GM12878 (cell line): ENCODE results near the gene RAP1GAP.

Experiments
- CEBPB ChIP-seq, 2 experiments: fragments of 150-350 bp in 1 of 2; IDR thresholded peaks; 2 replicates each; pipeline ENCODE4 v1.6.1; 2012 to 2014; ENCODE audit warnings: low read depth in 2 of 2, low read length in 2 of 2, borderline replicate concordance in 1 of 2, inconsistent platforms in 1 of 2
- FOXM1 ChIP-seq: IDR thresholded peaks from 2 replicates; pipeline ENCODE4 v1.6.1; 2012; ENCODE audit warnings: low read depth, mild to moderate bottlenecking, inconsistent platforms, low read length, moderate library complexity
- JUND ChIP-seq: IDR thresholded peaks from 2 replicates; pipeline ENCODE4 v1.6.1; 2012; ENCODE audit warnings: low read depth, mild to moderate bottlenecking, low read length, improper control_type of control experiment, moderate library complexity
- POLR2A ChIP-seq: IDR thresholded peaks from 2 replicates; pipeline ENCODE4 v1.6.1; 2011; ENCODE audit warnings: low read depth, mild to moderate bottlenecking, low read length
- RCOR1 ChIP-seq: conservative IDR thresholded peaks from 2 replicates; pipeline ENCODE4 v1.6.1; 2012; ENCODE audit warnings: low read depth, low read length, improper control_type of control experiment
- RELA ChIP-seq: fragments of 450-650 bp; IDR thresholded peaks from 2 replicates; pipeline ENCODE4 v1.8.0; 2014; ENCODE audit warnings: borderline replicate concordance; ENCODE audit not compliant: partially characterized antibody
- SMC3 ChIP-seq: IDR thresholded peaks from 2 replicates; pipeline ENCODE4 v1.6.1; 2011; ENCODE audit warnings: low read length, improper control_type of control experiment, borderline replicate concordance
- TBL1XR1 ChIP-seq: IDR thresholded peaks from 2 replicates; pipeline ENCODE4 v1.6.1; 2012; ENCODE audit warnings: low read depth, low read length, improper control_type of control experiment
- TF ChIP-seq, protein P1 (sequence below), 3 experiments: IDR thresholded peaks in 2 of 3; conservative IDR thresholded peaks in 1 of 3; 2 replicates each; pipeline ENCODE4 v1.5.1; 2011; ENCODE audit warnings: low read depth in 3 of 3, low read length in 3 of 3, mild to moderate bottlenecking in 3 of 3, control low read depth in 2 of 3, moderate library complexity in 2 of 3, inconsistent platforms in 1 of 3, mixed read lengths in 1 of 3; ENCODE audit not compliant: control insufficient read depth in 2 of 3, insufficient read depth in 1 of 3; ENCODE audit errors: extremely low read depth in 1 of 3
- TF ChIP-seq, protein P2 (sequence below): IDR thresholded peaks from 2 replicates; pipeline ENCODE4 v1.6.1; 2011; ENCODE audit warnings: low read depth, low read length, improper control_type of control experiment, borderline replicate concordance

DNA sequence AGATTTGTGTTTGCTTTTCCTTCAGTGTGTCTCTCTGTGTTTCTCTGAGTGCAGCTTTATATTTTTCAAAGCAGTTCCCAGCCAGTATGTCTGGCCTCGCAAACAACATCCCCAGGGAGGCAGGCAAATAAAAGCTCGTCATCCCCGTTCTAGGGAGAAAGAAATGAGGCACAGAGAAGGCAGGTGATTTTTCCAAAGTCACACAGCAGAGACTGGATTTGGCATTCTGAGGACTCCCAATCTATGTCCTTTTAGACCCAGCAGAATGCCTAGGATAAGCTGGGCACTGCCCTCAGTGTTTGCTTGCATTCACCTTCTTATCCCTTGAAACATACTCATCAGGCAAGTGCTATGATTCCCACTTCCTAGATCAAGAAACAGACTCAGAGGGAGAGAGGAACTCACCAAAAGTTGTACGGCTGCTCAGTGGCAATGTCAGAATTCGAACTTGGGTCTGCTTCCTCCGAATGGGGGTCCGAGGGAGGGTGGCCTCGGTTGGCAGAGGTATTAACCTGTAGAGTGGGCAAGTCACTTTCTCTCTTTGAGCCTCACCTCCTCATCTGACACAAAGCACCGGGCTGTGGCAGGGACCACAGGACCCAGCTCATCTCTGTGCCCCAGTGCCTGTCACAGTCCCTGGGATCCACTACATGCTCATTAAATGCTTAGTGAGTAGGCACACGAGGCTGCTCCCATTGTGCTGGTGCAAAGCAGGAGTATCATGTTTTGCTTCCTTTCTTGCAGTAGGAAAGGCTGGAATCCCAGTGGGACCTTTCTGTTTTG, 4.2 kb downstream of the RAP1GAP start:
- no peak for TF ChIP-seq CEBPB (IDR thresholded peaks at IDR 0.05; ENCODE audit: borderline replicate concordance in 1 of 2, low read depth in 2 of 2, low read length in 2 of 2)
- TF ChIP-seq JUND: no peak
- no peak for TF ChIP-seq RELA
- TF ChIP-seq, protein P1, sequence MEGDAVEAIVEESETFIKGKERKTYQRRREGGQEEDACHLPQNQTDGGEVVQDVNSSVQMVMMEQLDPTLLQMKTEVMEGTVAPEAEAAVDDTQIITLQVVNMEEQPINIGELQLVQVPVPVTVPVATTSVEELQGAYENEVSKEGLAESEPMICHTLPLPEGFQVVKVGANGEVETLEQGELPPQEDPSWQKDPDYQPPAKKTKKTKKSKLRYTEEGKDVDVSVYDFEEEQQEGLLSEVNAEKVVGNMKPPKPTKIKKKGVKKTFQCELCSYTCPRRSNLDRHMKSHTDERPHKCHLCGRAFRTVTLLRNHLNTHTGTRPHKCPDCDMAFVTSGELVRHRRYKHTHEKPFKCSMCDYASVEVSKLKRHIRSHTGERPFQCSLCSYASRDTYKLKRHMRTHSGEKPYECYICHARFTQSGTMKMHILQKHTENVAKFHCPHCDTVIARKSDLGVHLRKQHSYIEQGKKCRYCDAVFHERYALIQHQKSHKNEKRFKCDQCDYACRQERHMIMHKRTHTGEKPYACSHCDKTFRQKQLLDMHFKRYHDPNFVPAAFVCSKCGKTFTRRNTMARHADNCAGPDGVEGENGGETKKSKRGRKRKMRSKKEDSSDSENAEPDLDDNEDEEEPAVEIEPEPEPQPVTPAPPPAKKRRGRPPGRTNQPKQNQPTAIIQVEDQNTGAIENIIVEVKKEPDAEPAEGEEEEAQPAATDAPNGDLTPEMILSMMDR (IDR thresholded peaks at IDR 0.05 in 2 of 3, conservative IDR thresholded peaks at IDR 0.05 in 1 of 3; ENCODE audit: control insufficient read depth in 2 of 3, extremely low read depth in 1 of 3, insufficient read depth in 1 of 3, low read depth in 3 of 3, low read length in 3 of 3): no peak
- no peak for TF ChIP-seq SMC3
- TF ChIP-seq POLR2A: no peak
- no peak for TF ChIP-seq FOXM1
- TF ChIP-seq TBL1XR1: no peak
- TF ChIP-seq, protein P2, sequence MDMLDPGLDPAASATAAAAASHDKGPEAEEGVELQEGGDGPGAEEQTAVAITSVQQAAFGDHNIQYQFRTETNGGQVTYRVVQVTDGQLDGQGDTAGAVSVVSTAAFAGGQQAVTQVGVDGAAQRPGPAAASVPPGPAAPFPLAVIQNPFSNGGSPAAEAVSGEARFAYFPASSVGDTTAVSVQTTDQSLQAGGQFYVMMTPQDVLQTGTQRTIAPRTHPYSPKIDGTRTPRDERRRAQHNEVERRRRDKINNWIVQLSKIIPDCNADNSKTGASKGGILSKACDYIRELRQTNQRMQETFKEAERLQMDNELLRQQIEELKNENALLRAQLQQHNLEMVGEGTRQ: no peak
- TF ChIP-seq RCOR1: no peak
